Right ventricle myocardium inferior (tissue), 1 donor: ENCODE measurements around the gene CAMK2A. TPM values are rescaled to one million over a fixed set of nuclear protein-coding genes. Genes with fewer than 3 reads are reported as not detected.

Experiments
- ATAC-seq: fragments of 200-7000 bp; cut with Tn5 transposase; one replicate; pipeline ENCODE4 v1.9.1; 2020; ENCODE audit warnings: mild to moderate bottlenecking, moderate library complexity
- DNase-seq: peaks from one replicate; pipeline ENCODE4 v3.0.0; 2021; ENCODE audit errors: missing footprints
- intact Hi-C: fragments of 100-400 bp; cut with DNase I; formaldehyde crosslinking; loops from one replicate; pipeline ENCODE4 v1.11.0; 2022
- total RNA-seq: library from RNA; stranded (reverse); fragmentation: NEBNext Ultra II Directional; extraction: Animal tissue kit (Norgen Biotek cat#: 25700); gene quantifications from one replicate; pipeline ENCODE4 v1.2.1, GENCODE V29; 2021
- donor health status: DM: no; HTN: yes; CAD: no; lungs with severe emphysema.

CAMK2A gene
- total RNA-seq, 1 donor from 2014 or later, result 17.0 TPM

DNA sequence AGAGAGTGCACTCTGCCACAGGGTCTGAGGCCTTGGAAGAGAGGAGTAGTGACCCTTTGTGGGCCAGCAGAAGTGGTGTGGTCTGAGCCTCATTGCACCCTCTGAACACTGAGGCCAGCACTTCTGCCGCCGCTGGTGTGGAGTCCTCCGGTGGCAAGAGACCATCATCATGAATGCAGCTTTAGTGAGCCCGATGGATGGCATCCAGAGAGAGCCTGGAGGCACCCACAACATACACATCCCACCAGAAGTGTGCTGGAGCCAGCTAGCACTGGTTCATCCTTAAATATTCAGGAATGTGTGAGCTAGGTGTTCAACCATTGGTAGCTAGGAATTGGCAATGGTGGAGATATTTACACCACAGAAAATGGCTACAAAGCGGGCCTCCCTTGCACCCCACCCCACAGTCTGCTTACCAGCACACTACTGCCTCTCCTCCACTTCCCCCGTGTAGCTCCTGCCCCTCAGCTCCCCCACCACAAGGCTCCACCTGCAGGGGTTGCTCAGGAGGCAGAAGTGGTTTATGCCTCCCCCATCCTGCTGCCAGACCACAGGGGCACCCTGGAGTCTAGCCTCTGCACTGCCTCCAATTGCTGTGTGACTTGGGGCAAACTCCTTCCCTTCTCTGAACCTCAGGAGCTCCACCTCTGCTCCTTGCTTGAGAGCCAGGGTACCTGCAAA is 83.3 kb downstream of the CAMK2A start:
- intact Hi-C loops, result no loop called here
- no peak for DNase-seq
- ATAC-seq, result no peak

DNA sequence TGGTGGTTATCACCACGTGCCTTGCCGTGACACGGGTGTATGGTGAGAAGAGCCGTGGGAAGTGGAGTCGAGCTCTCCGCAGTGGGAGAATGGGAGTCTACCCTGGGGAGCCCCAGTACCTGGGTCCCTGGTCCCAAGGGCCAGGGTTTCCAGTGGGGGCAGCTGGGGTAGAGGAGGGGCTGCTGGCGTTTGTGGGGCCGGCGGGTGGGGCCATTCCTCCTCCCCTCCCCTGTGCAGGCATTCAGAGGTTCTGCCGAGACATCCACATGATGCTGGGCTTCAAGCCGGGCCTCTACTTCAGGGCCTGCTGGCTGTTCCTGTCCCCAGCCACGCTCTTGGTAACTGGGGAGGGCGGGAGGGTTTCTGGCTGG is 85.0 kb downstream of the CAMK2A start:
- ATAC-seq, result no peak
- DNase-seq, result no peak
- intact Hi-C loops, result no loop called here

DNA sequence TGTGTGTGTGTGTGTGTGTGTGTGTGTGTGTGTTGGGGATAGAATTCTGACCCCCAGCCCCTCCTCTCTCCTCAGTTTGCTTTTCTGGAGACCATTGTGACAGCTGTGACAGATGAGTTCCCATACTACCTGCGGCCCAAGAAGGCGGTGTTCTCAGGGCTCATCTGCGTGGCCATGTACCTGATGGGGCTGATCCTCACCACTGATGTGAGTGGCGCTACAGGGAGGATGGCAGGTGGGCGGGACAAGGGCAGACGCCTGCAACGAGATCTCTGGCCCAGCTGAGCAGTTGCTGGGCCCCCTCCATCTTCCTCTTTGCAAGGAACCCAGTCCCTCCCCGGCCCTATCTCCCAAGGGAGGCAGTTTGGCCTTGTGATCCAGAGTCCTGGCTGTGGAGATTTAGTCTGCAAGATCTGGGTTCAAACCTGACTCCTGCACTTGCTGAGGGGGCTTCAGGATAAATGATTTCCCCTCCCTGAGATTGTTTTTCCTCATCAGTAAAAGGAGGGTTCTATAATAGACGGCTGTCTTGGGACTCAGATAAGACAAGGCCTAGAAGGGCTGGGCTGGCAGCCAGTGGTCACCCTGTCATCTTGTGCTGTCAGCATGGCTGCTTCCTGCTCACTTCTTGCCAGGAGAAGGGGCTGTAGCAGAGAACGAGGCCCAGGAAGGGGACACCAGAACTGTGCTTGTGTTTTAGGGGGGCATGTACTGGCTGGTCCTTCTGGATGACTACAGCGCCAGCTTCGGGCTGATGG is 85.6 kb downstream of the CAMK2A start:
- intact Hi-C loops, result no loop called here
- ATAC-seq (no peak), DNase-seq (no peak)

DNA sequence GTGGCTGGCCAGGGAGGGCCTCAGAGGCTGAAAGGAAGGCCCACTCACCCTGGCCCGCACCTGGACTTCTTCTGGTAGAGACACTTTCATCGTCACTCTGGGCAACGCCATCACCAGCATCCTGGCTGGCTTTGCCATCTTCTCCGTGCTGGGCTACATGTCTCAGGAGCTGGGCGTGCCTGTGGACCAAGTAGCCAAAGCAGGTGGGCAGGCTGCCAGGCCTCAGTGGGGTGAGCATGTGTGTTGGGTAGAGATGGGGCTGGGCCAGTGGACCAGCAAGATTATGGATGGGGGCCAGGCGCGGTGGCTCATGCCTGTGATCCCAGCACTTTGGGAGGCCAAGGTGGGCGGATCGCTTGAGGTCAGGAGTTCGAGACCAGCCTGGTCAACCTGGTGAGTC is 87.1 kb downstream of the CAMK2A start:
- DNase-seq (no peak), ATAC-seq (no peak)
- intact Hi-C loops, result no loop called here

DNA sequence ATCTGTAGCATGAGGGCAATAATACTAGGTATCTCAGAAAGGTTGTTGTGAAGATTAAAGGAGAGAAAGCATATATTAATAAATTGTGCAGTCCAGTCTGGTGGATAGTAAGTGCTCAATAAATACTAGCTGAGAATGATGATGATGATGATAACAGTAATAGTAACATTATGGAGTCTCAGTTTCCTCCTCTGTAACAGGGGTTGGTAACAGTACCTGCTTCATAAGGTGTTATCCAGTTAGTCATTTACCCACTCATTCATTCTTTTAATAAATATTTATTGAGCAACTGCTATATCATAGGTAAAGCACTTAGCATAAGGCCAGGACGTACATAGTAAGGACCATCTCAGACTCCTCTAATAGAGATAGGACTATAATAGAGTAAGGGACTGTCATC is 92.1 kb downstream of the CAMK2A start:
- intact Hi-C loops, result no loop called here
- ATAC-seq (no peak), DNase-seq (no peak)

DNA sequence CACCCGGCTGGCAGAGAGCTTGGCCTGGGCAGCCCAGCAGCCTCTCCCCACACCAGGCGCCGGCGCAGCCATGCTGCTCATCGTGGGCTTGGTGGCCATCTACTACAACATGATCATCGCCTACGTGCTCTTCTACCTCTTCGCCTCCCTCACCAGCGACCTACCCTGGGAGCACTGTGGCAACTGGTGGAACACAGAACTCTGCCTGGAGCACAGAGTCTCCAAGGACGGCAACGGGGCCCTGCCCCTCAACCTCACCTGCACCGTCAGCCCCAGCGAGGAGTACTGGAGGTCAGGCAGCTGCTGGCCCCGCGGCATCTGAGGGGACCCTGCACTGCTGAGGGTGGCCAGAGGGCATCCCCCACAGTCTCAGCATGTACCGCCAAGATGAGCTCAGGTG is 92.6 kb downstream of the CAMK2A start:
- DNase-seq, result no peak
- intact Hi-C loops, result no loop called here

DNA sequence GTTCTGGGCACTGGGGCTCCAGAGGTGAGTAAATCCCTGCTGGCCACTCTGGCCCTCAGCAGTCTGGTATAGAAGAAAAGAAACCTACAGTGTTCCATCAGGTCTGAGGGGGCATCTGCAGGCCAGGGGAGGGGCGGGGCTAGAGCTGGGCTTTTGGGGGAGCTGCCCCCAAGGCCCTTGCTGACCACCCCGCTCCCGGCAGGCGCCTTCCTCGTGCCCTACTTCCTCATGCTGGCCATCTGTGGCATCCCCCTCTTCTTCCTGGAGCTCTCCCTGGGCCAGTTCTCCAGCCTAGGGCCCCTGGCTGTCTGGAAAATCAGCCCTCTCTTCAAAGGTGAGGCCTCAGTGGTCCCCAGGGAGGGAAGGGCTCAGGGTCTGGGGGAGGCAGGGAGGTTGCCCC is 93.1 kb downstream of the CAMK2A start:
- ATAC-seq (no peak), DNase-seq (no peak)
- intact Hi-C loops, result no loop called here

More for the DNA sequence above, 92.6 kb downstream of the CAMK2A start:
- ATAC-seq, result no peak

DNA sequence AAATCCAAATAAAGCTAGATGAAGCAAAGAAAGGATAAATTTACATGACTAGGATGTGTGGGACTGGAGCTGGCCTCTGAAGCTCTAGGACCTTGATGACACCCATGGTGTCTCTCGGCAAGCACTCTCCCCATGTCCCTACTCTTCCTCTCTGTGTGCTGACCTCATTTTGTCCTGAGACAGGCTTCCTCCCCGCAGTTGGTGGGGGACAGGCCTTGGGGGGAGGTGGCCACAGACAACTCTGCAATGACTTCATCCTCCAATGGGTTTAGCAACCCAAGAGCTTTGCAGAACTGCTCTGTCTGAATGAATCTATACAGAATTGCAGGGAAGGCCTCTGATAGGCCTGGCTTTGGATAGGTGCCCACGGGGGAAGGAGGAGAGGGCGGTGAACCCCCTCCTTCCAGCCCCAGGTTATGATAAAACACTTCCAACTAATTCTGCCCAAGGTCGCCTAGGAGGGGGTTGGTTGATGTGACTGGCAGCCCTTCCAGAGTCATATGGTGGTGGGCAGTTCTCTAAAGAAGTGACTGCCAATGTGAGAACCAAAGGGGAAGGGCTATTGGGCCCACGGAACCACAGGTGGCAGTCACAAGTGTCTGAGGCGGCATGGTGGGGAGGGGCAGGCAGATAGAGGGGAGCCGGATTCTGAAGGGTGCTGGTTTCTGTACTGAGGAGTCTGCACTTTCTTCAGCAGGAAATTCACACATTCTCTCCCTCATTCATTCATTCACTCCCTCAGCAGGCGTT is 93.7 kb downstream of the CAMK2A start:
- DNase-seq (no peak), ATAC-seq (no peak)
- intact Hi-C loops, result no loop called here

DNA sequence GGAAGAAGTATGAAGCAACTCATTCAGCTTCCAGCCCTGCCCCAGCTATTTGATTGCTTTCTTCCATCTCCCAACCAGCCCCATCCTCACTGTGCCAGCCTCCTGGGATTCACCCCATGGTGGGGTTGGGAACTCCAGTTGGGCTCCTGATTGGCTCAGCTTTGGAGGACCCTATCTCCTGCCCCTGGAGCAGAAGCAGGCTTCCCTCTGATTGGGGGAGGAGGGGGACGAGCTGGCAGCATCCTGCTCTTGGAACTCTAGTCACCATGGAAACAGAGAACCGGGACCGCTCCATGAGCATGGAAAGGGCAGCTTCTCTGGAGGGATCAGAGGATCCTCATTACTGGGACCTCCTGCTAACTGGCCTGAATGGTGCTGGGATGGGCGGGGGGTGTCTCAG is 97.1 kb downstream of the CAMK2A start:
- intact Hi-C loops, result no loop called here
- ATAC-seq, result no peak
- DNase-seq, result no peak

DNA sequence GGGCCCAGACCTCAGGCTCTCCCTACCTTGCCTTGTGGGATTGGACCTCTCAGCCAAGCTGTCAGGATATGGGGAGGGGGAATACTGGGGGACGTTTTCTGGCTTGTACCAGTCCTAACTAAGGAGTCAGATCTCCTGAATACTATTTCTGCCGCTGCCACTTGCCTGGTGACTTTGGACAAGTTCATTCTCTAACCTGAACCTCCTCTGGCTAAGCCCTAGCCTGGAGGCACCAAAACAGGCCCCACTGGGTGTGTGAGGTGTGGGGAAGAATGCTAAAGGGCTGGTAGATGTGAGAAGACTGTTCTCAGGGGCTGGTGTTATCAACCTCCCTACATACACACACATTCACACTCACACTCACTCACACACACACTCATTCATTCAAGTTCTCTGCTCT is 98.6 kb downstream of the CAMK2A start:
- no peak for ATAC-seq
- intact Hi-C loops, result no loop called here
- DNase-seq, result no peak

DNA sequence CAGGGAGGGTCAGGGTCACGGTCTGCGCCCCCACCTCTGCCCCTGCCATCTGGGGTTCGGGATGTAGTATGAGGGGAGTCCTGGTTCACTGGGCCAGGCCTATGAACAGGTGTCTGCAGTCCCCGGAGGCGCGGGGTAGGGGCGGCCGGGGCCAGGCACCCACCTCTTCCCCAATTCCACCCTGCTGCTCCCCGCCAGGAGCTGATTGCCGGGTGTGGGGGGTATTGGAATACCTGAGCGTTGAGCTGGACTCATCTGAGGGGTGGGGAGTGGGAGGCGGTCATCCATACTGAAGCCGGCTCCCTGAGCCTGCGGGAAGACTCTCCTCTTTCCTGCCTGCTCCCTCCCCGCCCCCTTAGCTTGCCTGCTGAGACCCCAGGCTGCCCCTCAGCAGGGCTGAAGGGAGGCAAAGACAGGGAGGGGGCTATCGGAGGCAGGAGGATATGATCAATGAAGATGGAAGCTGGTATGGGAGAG is 99.0 kb downstream of the CAMK2A start:
- intact Hi-C loops, result no loop called here
- DNase-seq (no peak), ATAC-seq (no peak)

DNA sequence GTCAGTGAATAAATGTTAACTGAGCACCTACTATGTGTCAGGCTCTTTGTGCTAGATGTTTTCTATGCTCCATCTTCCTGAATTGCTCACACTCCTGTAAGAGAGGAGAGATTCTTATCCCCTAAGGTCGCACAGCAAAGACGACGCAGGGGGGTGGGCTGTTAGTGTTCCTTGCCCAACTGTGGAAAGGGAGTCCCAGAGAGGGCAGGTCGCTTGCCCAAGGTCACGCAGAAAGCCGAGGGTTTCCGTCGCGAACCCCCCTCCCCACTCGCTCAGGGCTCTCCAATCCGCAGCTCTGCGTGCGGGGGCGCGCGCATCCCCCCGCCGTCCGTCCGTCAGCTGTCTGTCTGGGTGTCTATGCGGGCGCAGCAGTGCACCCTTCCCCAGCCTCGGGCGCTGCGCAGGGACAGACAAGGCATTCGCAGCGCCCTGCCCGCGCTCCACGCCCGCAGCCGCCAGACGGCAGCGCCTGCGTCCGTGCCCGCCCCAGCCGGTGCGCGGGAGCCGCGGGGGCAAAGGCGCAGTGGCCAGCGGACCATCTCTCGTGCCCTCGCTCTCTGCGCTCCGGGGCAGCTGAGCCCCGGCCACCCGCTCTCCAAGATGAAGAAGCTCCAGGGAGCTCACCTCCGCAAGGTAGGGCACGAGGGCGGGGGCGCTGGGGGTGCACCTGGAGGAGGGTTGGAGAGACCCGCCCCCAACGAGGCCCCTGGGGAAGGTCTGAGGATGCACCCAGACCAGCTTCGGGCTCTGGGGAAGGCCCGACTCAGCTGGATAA is 99.7 kb downstream of the CAMK2A start, which contains the start of gene SLC6A7:
Gene SLC6A7, plus strand, starts transcription at position 335 of the 775 bp plus-strand sequence. Its CDS starts 266 bp downstream, at position 601.
- intact Hi-C loops, result no loop called here
- no peak for DNase-seq
- ATAC-seq, result no peak

DNA sequence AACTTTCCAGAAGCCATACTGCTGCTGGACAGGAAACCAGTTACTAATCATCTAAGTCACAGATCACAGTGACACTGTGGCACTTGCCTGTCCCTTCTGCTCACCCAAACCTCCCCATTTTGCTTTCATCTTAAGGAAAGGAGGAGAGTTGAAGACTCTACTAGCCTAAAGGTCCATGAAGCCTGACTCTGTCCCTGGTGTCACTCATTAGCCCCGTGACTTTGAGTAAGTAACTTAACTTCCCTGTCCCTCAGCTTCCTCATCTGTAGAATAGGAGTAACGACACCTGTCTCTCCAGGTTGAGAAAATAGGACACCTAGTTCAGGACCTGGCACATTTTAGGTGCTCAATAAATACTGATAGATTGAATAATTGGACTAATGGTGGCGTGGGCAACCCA is 100.2 kb downstream of the CAMK2A start:
- DNase-seq, result no peak
- intact Hi-C loops, result no loop called here
- ATAC-seq, result no peak

DNA sequence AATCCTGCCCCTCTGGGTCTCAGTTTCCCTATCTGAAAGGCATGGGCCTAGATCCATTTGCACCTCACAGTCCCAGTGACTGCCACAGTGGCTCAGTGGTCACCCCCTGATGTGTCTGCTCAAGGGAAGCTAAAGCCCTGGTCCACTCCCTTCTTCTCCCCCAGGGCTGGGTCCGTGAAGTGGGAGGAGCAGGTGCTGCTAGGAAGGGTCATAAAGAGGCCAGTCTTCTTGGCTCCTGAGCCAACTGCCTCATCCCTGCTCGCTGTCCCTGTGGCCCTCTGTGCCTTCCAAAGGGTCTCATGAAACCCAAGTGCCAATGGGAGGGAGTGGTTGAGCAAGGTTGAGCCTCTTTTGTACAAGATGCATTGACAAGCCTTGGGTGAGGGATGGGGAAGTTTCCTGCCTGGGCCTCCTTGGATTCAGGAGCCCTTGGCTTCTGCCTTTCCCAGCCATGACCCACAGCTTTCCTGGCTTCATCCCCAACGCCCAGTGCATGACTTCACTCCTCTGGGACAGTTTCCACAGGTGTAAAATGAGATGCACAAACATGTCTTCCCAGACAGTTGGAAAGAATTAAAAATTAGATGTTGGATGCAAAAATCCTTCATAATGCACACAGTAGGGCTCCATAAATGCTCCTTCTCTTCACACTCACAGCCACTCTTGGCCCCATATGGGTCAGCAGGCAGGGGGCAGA is 101.3 kb downstream of the CAMK2A start:
- intact Hi-C loops, result no loop called here
- ATAC-seq, result no peak
- DNase-seq, result no peak

DNA sequence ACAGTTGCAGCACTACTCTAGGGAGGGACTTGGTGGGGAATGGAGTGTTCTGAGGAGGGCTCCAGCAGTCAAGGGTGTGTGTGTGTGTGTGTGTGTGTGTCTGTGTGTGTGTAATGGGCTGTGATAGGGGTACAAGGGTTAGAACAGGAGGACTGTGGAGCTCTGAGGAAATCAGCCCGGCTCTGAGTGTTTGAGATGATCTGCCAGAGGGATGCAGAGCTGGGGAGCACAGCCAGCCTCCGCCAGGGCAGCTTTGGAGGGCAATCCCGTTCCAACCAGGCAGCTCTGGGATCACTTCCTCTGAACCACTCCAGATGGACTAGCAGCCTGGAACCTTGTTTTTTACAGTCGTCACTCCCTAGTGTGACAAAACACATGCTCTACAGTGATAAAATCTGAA is 102.7 kb downstream of the CAMK2A start:
- DNase-seq (no peak), ATAC-seq (peak; percentile 36)
- intact Hi-C loops, result no loop called here

DNA sequence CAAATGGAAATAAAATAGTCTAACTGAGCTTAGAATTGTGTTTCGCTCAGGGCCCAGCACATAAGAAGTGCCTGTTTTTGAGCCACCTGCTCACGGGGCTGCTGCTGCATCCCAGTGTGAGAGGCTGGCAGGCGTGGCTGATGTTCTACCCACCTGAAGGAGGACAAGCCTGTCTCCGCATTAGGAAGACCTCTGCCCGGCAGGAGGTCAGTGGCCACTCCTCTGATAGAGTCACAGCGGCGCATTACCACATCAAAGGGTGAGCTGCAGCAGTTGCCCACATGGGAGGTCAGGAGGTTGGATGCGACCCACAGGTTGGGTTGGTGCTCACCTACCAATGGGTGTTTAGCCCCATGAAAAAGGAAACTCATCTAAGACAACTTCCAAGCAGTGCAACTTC is 103.4 kb downstream of the CAMK2A start:
- intact Hi-C loops, result no loop called here
- ATAC-seq, result no peak
- no peak for DNase-seq

DNA sequence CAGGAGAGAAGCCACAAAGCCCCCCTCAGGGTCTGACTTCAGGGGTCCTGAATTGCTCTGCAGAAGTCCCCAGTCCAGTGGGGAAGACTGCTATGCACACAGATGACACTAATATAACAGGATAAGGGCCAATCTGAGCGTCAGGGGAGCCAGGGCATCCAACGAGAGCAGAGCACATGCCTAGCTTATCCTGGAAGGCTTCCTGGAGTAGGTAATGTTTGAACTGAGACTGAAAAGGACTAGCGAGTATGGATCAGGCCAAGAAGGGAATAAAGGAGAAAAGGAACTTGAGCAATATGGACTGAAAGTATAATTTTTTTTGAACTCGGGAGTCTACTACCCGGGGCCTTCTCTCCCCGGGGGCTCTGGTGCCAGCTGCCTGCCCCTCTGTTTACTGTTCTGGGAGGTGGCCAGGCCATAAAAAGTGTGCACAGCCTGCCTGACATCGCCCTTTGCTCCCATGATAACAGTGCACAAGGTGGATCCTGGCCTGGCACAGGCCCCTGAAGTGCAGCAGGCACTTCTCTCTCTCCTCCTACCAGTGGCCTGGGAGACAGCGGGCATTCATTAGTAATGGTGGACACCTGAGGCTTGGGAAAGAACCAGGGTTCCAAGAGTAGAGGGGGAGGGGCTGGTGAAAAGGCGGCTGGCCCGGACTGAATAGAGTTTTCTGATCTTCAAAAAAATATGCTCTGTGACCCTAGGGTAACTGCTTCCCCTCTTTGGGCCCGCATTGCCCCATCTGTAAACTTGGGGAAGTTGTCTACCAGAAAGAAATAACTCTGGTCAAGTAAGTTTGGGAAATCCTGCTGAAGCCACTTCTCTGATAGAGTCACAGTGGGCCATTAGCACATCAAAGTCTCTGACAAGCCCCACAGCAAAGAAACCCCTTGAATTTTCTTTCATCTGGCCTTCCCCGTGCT is 104.3 kb downstream of the CAMK2A start:
- ATAC-seq, result no peak
- no peak for DNase-seq
- intact Hi-C loops, result no loop called here
